H9 (cell line): ENCODE data around the gene DLG5. TPM values are rescaled to one million over a fixed set of nuclear protein-coding genes. Genes with fewer than 3 reads are reported as not detected.
A peak's percentile ranks its signal among the peaks of the same experiment; 100 is the strongest.

Source experiments
- DNase-seq: peaks from one replicate; pipeline ENCODE4 v3.0.0-alpha.2; 2017
- H2AFZ ChIP-seq: one replicate; pipeline ENCODE4 v1.6.1; 2013; ENCODE audit warnings: mild to moderate bottlenecking, low read length, control low read depth, moderate library complexity
- H2AK5ac ChIP-seq: 2 replicates; pipeline ENCODE4 v1.6.1; 2013; ENCODE audit warnings: low read length, control low read depth, mixed read lengths; ENCODE audit not compliant: insufficient read length
- H2BK120ac ChIP-seq: one replicate; pipeline ENCODE4 v1.6.1; 2013; ENCODE audit warnings: low read depth, mild to moderate bottlenecking, low read length, control low read depth, inconsistent platforms; ENCODE audit not compliant: poor library complexity, severe bottlenecking
- H2BK12ac ChIP-seq: 2 replicates; pipeline ENCODE4 v1.6.1; 2013; ENCODE audit warnings: low read length, control low read depth, mixed read lengths, low read depth; ENCODE audit not compliant: insufficient read length
- H2BK15ac ChIP-seq: 2 replicates; pipeline ENCODE4 v1.6.1; 2013; ENCODE audit warnings: low read depth, low read length, control low read depth
- H2BK20ac ChIP-seq: one replicate; pipeline ENCODE4 v1.6.1; 2013; ENCODE audit warnings: low read depth, mild to moderate bottlenecking, low read length, control low read depth, inconsistent platforms; ENCODE audit not compliant: poor library complexity, severe bottlenecking
- H2BK5ac ChIP-seq: 2 replicates; pipeline ENCODE4 v1.6.1; 2013; ENCODE audit warnings: low read length, control low read depth, mixed read lengths; ENCODE audit not compliant: insufficient read length
- H3K14ac ChIP-seq: 2 replicates; pipeline ENCODE4 v1.6.1; 2013; ENCODE audit warnings: low read length, control low read depth; ENCODE audit not compliant: insufficient read depth
- H3K18ac ChIP-seq: 2 replicates; pipeline ENCODE4 v1.6.1; 2013; ENCODE audit warnings: low read depth, mild to moderate bottlenecking, mixed read lengths, low read length, control low read depth; ENCODE audit not compliant: insufficient read length
- H3K23ac ChIP-seq: 2 replicates; pipeline ENCODE4 v1.6.1; 2013; ENCODE audit warnings: low read length, control low read depth, mixed read lengths, low read depth; ENCODE audit not compliant: insufficient read length
- H3K23me2 ChIP-seq: 2 replicates; pipeline ENCODE4 v1.6.1; 2013; ENCODE audit warnings: low read depth, mild to moderate bottlenecking, mixed read lengths, low read length, control low read depth; ENCODE audit not compliant: insufficient read length, poor library complexity, severe bottlenecking
- H3K27ac ChIP-seq: 2 replicates; pipeline ENCODE4 v1.5.1; 2013; ENCODE audit warnings: low read length, control low read depth, mixed read lengths, low read depth; ENCODE audit not compliant: insufficient read length
- H3K27me3 ChIP-seq: 2 replicates; pipeline ENCODE4 v1.6.1; 2013; ENCODE audit warnings: low read length, control low read depth, inconsistent platforms; ENCODE audit not compliant: insufficient read depth
- H3K4ac ChIP-seq: 2 replicates; pipeline ENCODE4 v1.6.1; 2013; ENCODE audit warnings: low read depth, mild to moderate bottlenecking, control low read depth, inconsistent platforms, low read length, moderate library complexity
- H3K4me1 ChIP-seq: 2 replicates; pipeline ENCODE4 v1.6.1; 2013; ENCODE audit warnings: low read length, control low read depth, inconsistent platforms; ENCODE audit not compliant: insufficient read depth
- H3K4me2 ChIP-seq: 2 replicates; pipeline ENCODE4 v1.6.1; 2013; ENCODE audit warnings: low read length, control low read depth, mixed read lengths; ENCODE audit not compliant: insufficient read length, insufficient read depth
- H3K56ac ChIP-seq: 2 replicates; pipeline ENCODE4 v1.6.1; 2013; ENCODE audit warnings: low read depth, mild to moderate bottlenecking, mixed read lengths, low read length, control low read depth; ENCODE audit not compliant: insufficient read length
- H3K79me1 ChIP-seq: 2 replicates; pipeline ENCODE4 v1.6.1; 2013; ENCODE audit warnings: low read depth, mild to moderate bottlenecking, moderate library complexity, low read length, control low read depth, inconsistent platforms; ENCODE audit not compliant: insufficient read depth, poor library complexity, severe bottlenecking
- H3K79me2 ChIP-seq: 2 replicates; pipeline ENCODE4 v1.6.1; 2013; ENCODE audit warnings: low read length, control low read depth, inconsistent platforms; ENCODE audit not compliant: insufficient read depth
- H3K9ac ChIP-seq: 2 replicates; pipeline ENCODE4 v1.6.1; 2013; ENCODE audit warnings: low read length, control low read depth, mixed read lengths; ENCODE audit not compliant: insufficient read length; ENCODE audit errors: extremely low read depth
- H3K9me3 ChIP-seq: one replicate; pipeline ENCODE4 v1.6.1; 2013; ENCODE audit warnings: low read depth, low read length, inconsistent platforms; ENCODE audit not compliant: control insufficient read depth
- H3T11ph ChIP-seq: one replicate; pipeline ENCODE4 v1.6.1; 2013; ENCODE audit warnings: mild to moderate bottlenecking, low read length, control low read depth, inconsistent platforms
- H4K20me1 ChIP-seq: one replicate; pipeline ENCODE4 v1.6.1; 2013; ENCODE audit not compliant: control insufficient read depth, insufficient read length, insufficient read depth
- H4K5ac ChIP-seq: 2 replicates; pipeline ENCODE4 v1.6.1; 2013; ENCODE audit warnings: low read depth, mild to moderate bottlenecking, mixed read lengths, low read length, control low read depth; ENCODE audit not compliant: insufficient read length
- H4K8ac ChIP-seq: replicated peaks from 2 replicates; pipeline ENCODE4 v1.6.1; 2013; ENCODE audit warnings: low read length, control low read depth, mixed read lengths, low read depth; ENCODE audit not compliant: insufficient read length
- H4K91ac ChIP-seq: 2 replicates; pipeline ENCODE4 v1.6.1; 2013; ENCODE audit warnings: low read depth, mild to moderate bottlenecking, moderate library complexity, mixed read lengths, low read length, control low read depth; ENCODE audit not compliant: insufficient read length
- H3K27ac Mint-ChIP-seq, 3 experiments: 2 replicates in 2 of 3; 3 replicates in 1 of 3; pipeline ENCODE4 v1.8.0; 2020 to 2021; ENCODE audit warnings: mixed read lengths in 3 of 3, mild to moderate bottlenecking in 1 of 3, moderate library complexity in 1 of 3
- H3K27me3 Mint-ChIP-seq: 2 replicates; pipeline ENCODE4 v1.8.0; 2021; ENCODE audit warnings: low read depth, mild to moderate bottlenecking, moderate library complexity, mixed read lengths
- H3K36me3 Mint-ChIP-seq, 3 experiments: 2 replicates in 2 of 3; 3 replicates in 1 of 3; pipeline ENCODE4 v1.8.0; 2020 to 2021; ENCODE audit warnings: low read depth in 3 of 3, mixed read lengths in 3 of 3; ENCODE audit not compliant: insufficient read depth in 1 of 3
- H3K4me1 Mint-ChIP-seq, 2 experiments: 2 replicates each; pipeline ENCODE4 v1.8.0; 2020; ENCODE audit warnings: mixed read lengths in 2 of 2
- H3K4me3 Mint-ChIP-seq, 2 experiments: 2 replicates in 1 of 2; 3 replicates in 1 of 2; pipeline ENCODE4 v1.8.0; 2020 to 2021; ENCODE audit warnings: mild to moderate bottlenecking in 2 of 2, mixed read lengths in 2 of 2, moderate library complexity in 1 of 2
- H3K9me3 Mint-ChIP-seq, 2 experiments: 2 replicates in 1 of 2; 3 replicates in 1 of 2; pipeline ENCODE4 v1.8.0; 2020; ENCODE audit warnings: mild to moderate bottlenecking in 2 of 2, mixed read lengths in 2 of 2, moderate library complexity in 1 of 2
- WGBS: extraction: QIAGEN DNeasy Blood & Tissue Kit; methylation state at CpG from one replicate; pipeline ENCODE4 v1.1.7; 2013; ENCODE audit warnings: missing lambda C conversion rate, low lambda C conversion rate, mixed read lengths; ENCODE audit not compliant: insufficient read length; ENCODE audit errors: extremely low coverage; 5-methylcytosine and 5-hydroxymethylcytosine counted together
- total RNA-seq: library from RNA; stranded (reverse); gene quantifications from 2 replicates; pipeline ENCODE4 v1.2.1, GENCODE V29; 2021
- TF ChIP-seq, protein P1 (sequence below): fragments of 200-600 bp; sonication (generic); conservative IDR thresholded peaks from 3 replicates; pipeline ENCODE4 v1.8.0; 2021; ENCODE audit warnings: antibody characterized with exemption, mild to moderate bottlenecking

DLG5 gene
- total RNA-seq, 1 experiment from 2014 or later: 67.4 TPM

DNA sequence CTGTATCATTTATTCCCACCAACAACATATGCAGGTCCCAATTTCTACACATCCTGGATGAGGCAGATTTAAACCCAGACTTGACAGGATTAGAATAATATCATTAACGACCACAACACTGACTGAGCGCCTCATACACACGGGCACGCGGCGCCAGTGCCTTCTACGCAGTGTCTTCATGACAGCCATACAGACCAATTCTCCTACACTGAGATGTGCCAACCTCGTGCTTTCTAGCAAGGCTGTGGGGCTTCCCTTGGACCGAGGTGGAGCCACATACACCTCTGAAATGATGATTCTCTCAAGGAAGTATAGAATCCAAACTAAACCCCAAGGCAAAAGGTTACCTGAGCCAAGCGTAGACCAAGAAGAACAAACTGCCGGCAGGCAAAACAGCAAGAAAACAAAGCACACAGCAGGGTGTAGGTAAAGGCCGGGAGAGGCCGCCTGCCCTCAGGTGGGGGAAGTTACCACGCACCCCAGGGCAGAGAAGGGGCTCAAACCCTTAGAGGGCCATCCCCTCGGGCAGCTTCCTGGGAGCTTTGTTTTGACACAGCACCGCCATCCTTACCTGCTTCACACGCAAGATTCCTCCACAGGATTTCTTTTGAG is 75.8 kb downstream of the DLG5 start:
- Mint-ChIP-seq H3K4me3 (no peak overlapping the region; a peak in 1 of 5 replicates), H3K9me3 (peaks cover 0 to 2% of the 10 kb centered on the region in 2 experiments; a peak in 1 of 5 replicates), H3K36me3 (peaks cover 19 to 55% (median 34%) of the 10 kb centered on the region in 3 experiments), H3K27ac (peak overlapping the region; percentile 41 to 85 (median 53); a peak in 5 of 7 replicates), H3K27me3 (no peaks in the 10 kb centered on the region), H3K4me1 (peaks cover 55% of the 10 kb centered on the region in 2 experiments)
- Histone ChIP-seq H4K91ac (no peak overlapping the region), H2BK120ac (no peak overlapping the region), H3K79me2 (no peaks in the 10 kb centered on the region), H3K23ac (no peak overlapping the region), H3K14ac (peak overlapping the region; percentile 16; the same call in 1 of the 2 replicates), H3K9ac (no peak overlapping the region), H3K9me3 (no peaks in the 10 kb centered on the region), H3K27ac (no peak overlapping the region), H3K56ac (no peak overlapping the region), H3T11ph (no peak overlapping the region), H2BK15ac (no peak overlapping the region), H2BK12ac (no peak overlapping the region), H2AFZ (no peak overlapping the region), H3K4me1 (peaks cover 7% of the 10 kb centered on the region), H3K18ac (no peak overlapping the region), H2BK5ac (no peak overlapping the region), H3K27me3 (no peaks in the 10 kb centered on the region), H4K5ac (no peak overlapping the region), H2BK20ac (no peak overlapping the region), H3K4ac (no peak overlapping the region), H3K4me2 (no peak overlapping the region), H3K23me2 (no peaks in the 10 kb centered on the region), H2AK5ac (peak overlapping the region; percentile 15), H4K8ac (no peak overlapping the region), H4K20me1 (no peaks in the 10 kb centered on the region), H3K79me1 (no peaks in the 10 kb centered on the region)
- TF ChIP-seq, protein P1, sequence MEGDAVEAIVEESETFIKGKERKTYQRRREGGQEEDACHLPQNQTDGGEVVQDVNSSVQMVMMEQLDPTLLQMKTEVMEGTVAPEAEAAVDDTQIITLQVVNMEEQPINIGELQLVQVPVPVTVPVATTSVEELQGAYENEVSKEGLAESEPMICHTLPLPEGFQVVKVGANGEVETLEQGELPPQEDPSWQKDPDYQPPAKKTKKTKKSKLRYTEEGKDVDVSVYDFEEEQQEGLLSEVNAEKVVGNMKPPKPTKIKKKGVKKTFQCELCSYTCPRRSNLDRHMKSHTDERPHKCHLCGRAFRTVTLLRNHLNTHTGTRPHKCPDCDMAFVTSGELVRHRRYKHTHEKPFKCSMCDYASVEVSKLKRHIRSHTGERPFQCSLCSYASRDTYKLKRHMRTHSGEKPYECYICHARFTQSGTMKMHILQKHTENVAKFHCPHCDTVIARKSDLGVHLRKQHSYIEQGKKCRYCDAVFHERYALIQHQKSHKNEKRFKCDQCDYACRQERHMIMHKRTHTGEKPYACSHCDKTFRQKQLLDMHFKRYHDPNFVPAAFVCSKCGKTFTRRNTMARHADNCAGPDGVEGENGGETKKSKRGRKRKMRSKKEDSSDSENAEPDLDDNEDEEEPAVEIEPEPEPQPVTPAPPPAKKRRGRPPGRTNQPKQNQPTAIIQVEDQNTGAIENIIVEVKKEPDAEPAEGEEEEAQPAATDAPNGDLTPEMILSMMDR: no peak
- DNase-seq: no peak
- WGBS: no CpG with 5 or more reads among the region's 17 CpGs
